PC-3 (cell line): ENCODE measurements around the gene RASSF4. TPM values are rescaled to one million over a fixed set of nuclear protein-coding genes. Genes with fewer than 3 reads are reported as not detected.

ENCODE experiments used
- ATAC-seq: fragments of 200-7000 bp; cut with Tn5 transposase; 2 replicates; pipeline ENCODE4 v1.9.1; 2020; ENCODE audit warnings: mild to moderate bottlenecking, moderate library complexity
- BruUV-seq: library from RNA; stranded (reverse); fragments of 400-500 nt; replicated peaks from 2 replicates; lab custom pipeline; 2021; lab: Mats Ljungman, UMichigan
- CTCF ChIA-PET: fragments of 300-600 bp; sonication (Branson Sonifier 250); formaldehyde crosslinking; loops from one replicate; lab custom pipeline; 2022; ENCODE audit warnings: antibody characterized with exemption; lab: Charles Lee
- POLR2A ChIA-PET: fragments of 300-600 bp; sonication (Branson Sonifier 250); formaldehyde crosslinking; loops from one replicate; lab custom pipeline; 2022; ENCODE audit warnings: antibody characterized with exemption; ENCODE audit not compliant: unreplicated experiment; lab: Charles Lee
- DNase-seq: peaks from one replicate; pipeline ENCODE4 v3.0.0-alpha.2; 2015
- H2AFZ ChIP-seq: fragments of 300-600 bp; sonication (generic); 2 replicates; pipeline ENCODE4 v1.6.0; 2016; ENCODE audit warnings: antibody characterized with exemption, low read length
- H3F3A ChIP-seq: fragments of 300-600 bp; sonication (generic); one replicate; pipeline ENCODE4 v1.6.0; 2017; ENCODE audit warnings: antibody characterized with exemption, low read length, control low read depth, mild to moderate bottlenecking; ENCODE audit not compliant: unreplicated experiment
- H3K27ac ChIP-seq: fragments of 300-600 bp; sonication (generic); 2 replicates; pipeline ENCODE4 v1.5.1; 2016; ENCODE audit warnings: mild to moderate bottlenecking, low read length
- H3K27me3 ChIP-seq: fragments of 300-600 bp; sonication (generic); 2 replicates; pipeline ENCODE4 v1.6.1; 2016; ENCODE audit warnings: low read length, mixed read lengths
- H3K36me3 ChIP-seq: fragments of 300-600 bp; sonication (generic); 2 replicates; pipeline ENCODE4 v1.6.1; 2016; ENCODE audit warnings: low read depth, mixed run types, low read length, mixed read lengths
- H3K4me1 ChIP-seq: fragments of 300-600 bp; sonication (generic); 2 replicates; pipeline ENCODE4 v1.5.1; 2016; ENCODE audit warnings: low read length; ENCODE audit not compliant: insufficient read depth
- H3K4me2 ChIP-seq: fragments of 300-600 bp; sonication (generic); 2 replicates; pipeline ENCODE4 v1.6.0; 2016; ENCODE audit warnings: low read length
- H3K4me3 ChIP-seq: fragments of 300-600 bp; sonication (generic); 2 replicates; pipeline ENCODE4 v1.5.1; 2016; ENCODE audit warnings: mild to moderate bottlenecking, low read length, mixed read lengths
- H3K79me2 ChIP-seq: fragments of 300-600 bp; sonication (generic); 2 replicates; pipeline ENCODE4 v1.6.1; 2017; ENCODE audit warnings: low read length, mixed read lengths
- H3K9ac ChIP-seq: fragments of 300-600 bp; sonication (generic); 2 replicates; pipeline ENCODE4 v1.6.0; 2016; ENCODE audit warnings: mild to moderate bottlenecking, low read length
- H3K9me2 ChIP-seq: fragments of 300-600 bp; sonication (generic); replicated peaks from 2 replicates; pipeline ENCODE4 v1.6.1; 2016; ENCODE audit warnings: mixed run types, low read length, mixed read lengths
- H3K9me3 ChIP-seq: fragments of 300-600 bp; sonication (generic); 2 replicates; pipeline ENCODE4 v1.6.1; 2016; ENCODE audit warnings: low read length, mixed read lengths
- H4K20me1 ChIP-seq: fragments of 300-600 bp; sonication (generic); 2 replicates; pipeline ENCODE4 v1.6.1; 2016; ENCODE audit warnings: low read length, mixed read lengths
- EZH2 ChIP-seq: fragments of 300-600 bp; sonication (generic); IDR thresholded peaks from one replicate; pipeline ENCODE4 v1.6.1; 2017; ENCODE audit warnings: antibody characterized with exemption, mild to moderate bottlenecking, low read length; ENCODE audit not compliant: unreplicated experiment
- EZH2phosphoT487 ChIP-seq: fragments of 300-600 bp; sonication (generic); IDR thresholded peaks from 2 replicates; pipeline ENCODE4 v1.6.1; 2018; ENCODE audit warnings: mild to moderate bottlenecking, antibody characterized with exemption, low read length, borderline replicate concordance
- intact Hi-C: fragments of 100-400 bp; cut with micrococcal nuclease; formaldehyde crosslinking; loops from 2 replicates; pipeline ENCODE4 v1.9.0; 2023
- total RNA-seq: library from RNA; depleted of rRNA; stranded (reverse); fragments of >200 nt; gene quantifications from 2 replicates; pipeline ENCODE4 v1.2.3, GENCODE V29; 2014
- TF ChIP-seq, protein P1 (sequence below): fragments of 300-600 bp; sonication (generic); conservative IDR thresholded peaks from 2 replicates; pipeline ENCODE4 v1.5.1; 2017; ENCODE audit warnings: antibody characterized with exemption, low read depth, mild to moderate bottlenecking, low read length

The RASSF4 gene
- total RNA-seq, 1 experiment from 2014 or later = 8.7 TPM

DNA sequence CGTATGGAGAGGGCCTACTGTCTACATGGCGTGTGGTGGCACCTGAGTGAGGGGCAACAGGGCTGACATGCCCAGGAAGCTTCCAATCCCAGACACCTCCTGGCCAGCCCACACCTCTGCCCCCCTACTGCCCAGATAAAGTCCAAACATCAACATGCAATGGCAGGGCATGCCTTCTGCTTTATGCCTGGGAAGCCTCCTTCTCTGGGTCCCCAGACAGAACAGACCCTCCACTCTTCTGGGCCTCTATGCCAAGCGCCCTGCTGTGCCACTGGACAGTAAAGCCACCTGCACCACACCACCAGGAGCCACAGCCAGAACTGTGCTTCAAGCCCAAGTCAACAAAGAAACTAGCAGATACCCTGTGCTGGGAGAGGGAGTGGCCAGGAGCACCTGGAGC, 36.0 kb upstream of the RASSF4 start:
- CTCF ChIA-PET = no interaction called here
- intact Hi-C loops = no loop called here
- Histone ChIP-seq H3K27me3 (peaks cover 39% of the 10 kb centered on the region), H3K9me3 (no peaks in the 10 kb centered on the region), H3K27ac (no peak overlapping the region), H3K4me1 (no peaks in the 10 kb centered on the region), H3K4me2 (no peak overlapping the region), H4K20me1 (no peaks in the 10 kb centered on the region), H3F3A (no peaks in the 10 kb centered on the region), H3K4me3 (no peak overlapping the region), H3K79me2 (no peaks in the 10 kb centered on the region), H3K9ac (no peak overlapping the region), H3K9me2 (no peaks in the 10 kb centered on the region), H2AFZ (no peak overlapping the region), H3K36me3 (no peaks in the 10 kb centered on the region)
- POLR2A ChIA-PET = no interaction called here
- TF ChIP-seq, protein P1, sequence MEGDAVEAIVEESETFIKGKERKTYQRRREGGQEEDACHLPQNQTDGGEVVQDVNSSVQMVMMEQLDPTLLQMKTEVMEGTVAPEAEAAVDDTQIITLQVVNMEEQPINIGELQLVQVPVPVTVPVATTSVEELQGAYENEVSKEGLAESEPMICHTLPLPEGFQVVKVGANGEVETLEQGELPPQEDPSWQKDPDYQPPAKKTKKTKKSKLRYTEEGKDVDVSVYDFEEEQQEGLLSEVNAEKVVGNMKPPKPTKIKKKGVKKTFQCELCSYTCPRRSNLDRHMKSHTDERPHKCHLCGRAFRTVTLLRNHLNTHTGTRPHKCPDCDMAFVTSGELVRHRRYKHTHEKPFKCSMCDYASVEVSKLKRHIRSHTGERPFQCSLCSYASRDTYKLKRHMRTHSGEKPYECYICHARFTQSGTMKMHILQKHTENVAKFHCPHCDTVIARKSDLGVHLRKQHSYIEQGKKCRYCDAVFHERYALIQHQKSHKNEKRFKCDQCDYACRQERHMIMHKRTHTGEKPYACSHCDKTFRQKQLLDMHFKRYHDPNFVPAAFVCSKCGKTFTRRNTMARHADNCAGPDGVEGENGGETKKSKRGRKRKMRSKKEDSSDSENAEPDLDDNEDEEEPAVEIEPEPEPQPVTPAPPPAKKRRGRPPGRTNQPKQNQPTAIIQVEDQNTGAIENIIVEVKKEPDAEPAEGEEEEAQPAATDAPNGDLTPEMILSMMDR = no peak
- TF ChIP-seq EZH2phosphoT487 (no peak), EZH2 (no peak)
- no TSS peak for BruUV-seq
- no peak for ATAC-seq
- DNase-seq = no peak

DNA sequence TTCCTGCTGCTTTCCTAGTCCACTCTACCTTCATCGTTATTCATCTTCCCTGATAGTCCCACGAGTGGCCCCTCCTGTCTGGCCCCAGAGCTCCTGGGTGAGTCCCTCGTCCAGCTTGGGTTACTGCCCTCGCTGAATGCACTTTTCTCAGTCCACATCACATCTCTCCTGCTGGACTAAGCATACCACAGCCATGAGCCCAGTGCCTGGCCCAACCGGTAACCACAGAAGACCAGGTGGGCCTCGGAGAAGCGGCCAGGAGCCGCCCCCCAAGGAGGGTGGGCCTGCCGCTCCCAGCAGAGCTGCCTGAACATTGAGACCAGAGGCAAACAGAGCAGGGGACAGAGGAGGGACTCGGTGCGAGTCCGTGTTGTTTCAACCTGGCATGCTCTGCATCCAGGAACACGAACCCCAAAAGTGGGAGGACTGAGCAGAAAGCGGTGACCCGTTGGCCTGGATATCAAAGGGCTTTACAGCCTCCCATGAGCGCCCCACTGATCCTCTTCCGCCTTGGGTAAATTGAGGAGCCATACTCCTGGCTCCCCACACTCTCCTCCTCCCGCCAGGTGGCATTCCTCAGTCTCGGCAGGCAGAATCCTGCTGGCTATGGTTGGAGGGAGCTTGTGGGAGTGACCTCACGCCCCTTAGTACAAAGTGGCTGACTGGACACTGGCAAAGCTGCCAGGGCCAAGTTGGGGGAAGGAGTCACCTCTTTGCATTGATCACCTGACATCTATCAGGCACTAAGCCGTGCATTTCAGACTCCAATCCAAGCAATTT, 35.2 kb upstream of the RASSF4 start:
- Histone ChIP-seq H2AFZ (no peak overlapping the region), H3K79me2 (no peaks in the 10 kb centered on the region), H3K9ac (no peak overlapping the region), H3K4me3 (no peak overlapping the region), H3K4me2 (no peak overlapping the region), H3F3A (no peaks in the 10 kb centered on the region), H4K20me1 (no peaks in the 10 kb centered on the region), H3K27me3 (peaks cover 33% of the 10 kb centered on the region), H3K9me3 (no peaks in the 10 kb centered on the region), H3K36me3 (no peaks in the 10 kb centered on the region), H3K27ac (no peak overlapping the region), H3K9me2 (no peaks in the 10 kb centered on the region), H3K4me1 (no peaks in the 10 kb centered on the region)
- CTCF ChIA-PET = no interaction called here
- POLR2A ChIA-PET = no interaction called here
- no peak for TF ChIP-seq EZH2phosphoT487
- TF ChIP-seq, protein P1 = no peak
- no peak for TF ChIP-seq EZH2
- DNase-seq (no peak), ATAC-seq (no peak)
- BruUV-seq = no TSS peak
- intact Hi-C loops = no loop called here

DNA sequence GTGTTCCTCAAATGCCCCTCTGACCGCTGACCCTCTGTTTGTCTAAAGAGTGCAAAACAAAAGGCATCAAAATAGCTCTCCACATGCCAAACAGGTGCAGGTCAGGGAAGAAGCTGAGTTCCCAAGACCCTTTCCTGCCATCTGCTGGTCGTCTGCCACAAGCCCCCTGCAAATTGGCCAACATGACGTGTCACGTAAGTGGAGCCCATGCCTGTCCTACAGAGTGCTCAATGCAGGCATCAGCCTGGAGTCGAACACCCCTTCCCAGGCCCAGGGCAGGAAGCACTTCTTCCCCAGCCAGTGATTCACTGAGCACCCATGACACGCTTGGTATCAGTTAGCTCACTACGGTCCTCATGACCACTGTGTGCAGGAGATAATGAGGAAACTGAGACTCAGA, 34.4 kb upstream of the RASSF4 start:
- H3K79me2 ChIP-seq = no peaks in the 10 kb centered on the region
- CTCF ChIA-PET = no interaction called here
- POLR2A ChIA-PET = no interaction called here
- no peak for ATAC-seq
- peak; percentile 35 for DNase-seq
- TF ChIP-seq, protein P1 = peak; percentile 39; the same call in 1 of the 2 replicates
- TF ChIP-seq EZH2 = no peak
- BruUV-seq = no TSS peak
- no peak overlapping the region for H3K9ac ChIP-seq
- H3K9me3 ChIP-seq = no peaks in the 10 kb centered on the region
- no peak overlapping the region for H3K4me3 ChIP-seq
- H3K9me2 ChIP-seq = no peaks in the 10 kb centered on the region
- no peak overlapping the region for H3K27ac ChIP-seq
- H2AFZ ChIP-seq = no peak overlapping the region
- H3K4me1 ChIP-seq = no peaks in the 10 kb centered on the region
- intact Hi-C loops = no loop called here
- no peaks in the 10 kb centered on the region for H3F3A ChIP-seq
- H3K4me2 ChIP-seq = no peak overlapping the region
- H4K20me1 ChIP-seq = no peaks in the 10 kb centered on the region
- peaks cover 30% of the 10 kb centered on the region; the same call in 1 of the 2 replicates for H3K27me3 ChIP-seq
- no peaks in the 10 kb centered on the region for H3K36me3 ChIP-seq
